Pancreas (tissue), 10 donors: ENCODE results near the gene CDH4. TPM values are rescaled to one million over a fixed set of nuclear protein-coding genes. Genes with fewer than 3 reads are reported as not detected.

Source experiments
- ATAC-seq, 4 donors: fragments of 200-7000 bp; cut with Tn5 transposase; one replicate each; pipeline versions ENCODE4 v1.8.0 to v1.9.1; 2020; ENCODE audit warnings: mild to moderate bottlenecking in 4 of 4, moderate library complexity in 4 of 4
- DNase-seq, 6 donors: peaks; one replicate each; pipeline ENCODE4 v3.0.0-alpha.2; 2020
- FAIRE-seq: peaks from 2 replicates; lab custom pipeline; 2012; peaks lifted over from hg19 to GRCh38; lab: Jason Lieb, UNC
- H3K27ac ChIP-seq, 4 donors: fragments of 200-600 bp; sonication (generic); 1 replicate in 3 of 4; 2 replicates in 1 of 4; pipeline versions ENCODE4 v1.5.0 to v1.8.0; 2020
- H3K27me3 ChIP-seq, 4 donors: fragments of 200-600 bp; one replicate each; pipeline ENCODE4 v1.8.0; 2021
- H3K36me3 ChIP-seq, 3 donors: fragments of 200-600 bp; sonication (generic) in 1 of 3; one replicate each; pipeline versions ENCODE4 v1.5.0 to v1.8.0; 2020 to 2021
- H3K4me1 ChIP-seq, 3 donors: fragments of 200-600 bp; one replicate each; pipeline ENCODE4 v1.8.0; 2021
- H3K4me3 ChIP-seq, 4 donors: fragments of 200-600 bp; sonication (generic) in 2 of 4; one replicate each; pipeline versions ENCODE4 v1.5.0 to v1.8.0; 2020 to 2021
- H3K9me3 ChIP-seq, 4 donors: fragments of 200-600 bp; one replicate each; pipeline ENCODE4 v1.8.0; 2021
- CTCF ChIP-seq, 4 donors: fragments of 200-600 bp; sonication (generic) in 3 of 4; IDR thresholded peaks; one replicate each; pipeline versions ENCODE4 v1.5.0 to v1.8.0; 2021; ENCODE audit warnings: antibody characterized with exemption in 4 of 4
- WGBS, 2 donors: extraction: QIAGEN DNeasy Blood & Tissue Kit; methylation state at CpG; one replicate each; pipeline ENCODE4 v1.1.7; 2013; 5-methylcytosine and 5-hydroxymethylcytosine counted together
- intact Hi-C, 3 donors: fragments of 100-400 bp; cut with DNase I; formaldehyde crosslinking; loops; one replicate each; pipeline versions ENCODE4 v1.11.1 to v1.14.2; 2022
- polyA plus RNA-seq, 2 donors: library from polyadenylated mRNA; stranded (reverse); fragments of 200-250 nt; gene quantifications; one replicate each; pipeline ENCODE4 v1.2.3, GENCODE V29; 2013
- total RNA-seq, 6 donors: library from RNA; stranded (reverse); fragmentation: NEBNext Ultra II Directional in 4 of 6; extraction: Animal tissue kit (Norgen Biotek cat#: 25700) in 4 of 6; gene quantifications; one replicate each; pipeline versions ENCODE4 v1.2.1 to v1.2.4, GENCODE V29; 2021 to 2023
- donor health status: healthy with polysubstance abuse.
- donor health status: DM: no; HTN: no; CAD: no; lungs with moderate emphysema.
- donor health status: DM: no; HTN: no; CAD: no.
- donor health status: control.
- donor health status: control.
- donor health status: Bipolar disorder and iron deficiency.
- donor health status: DM: yes; HTN: yes; CAD: no.
- donor health status: DM: no; HTN: no; CAD: no.
- donor health status: DM: no; HTN: no; CAD: no.
- donor health status: DM: yes; HTN: yes; CAD: no.

CDH4 gene
- total and polyA plus RNA-seq, 8 donors, result 0.04 to 1.4 (median 0.27) TPM

GRCh38 chr20:61507778-61508177 is 255.7 kb downstream of the CDH4 start:
- Histone ChIP-seq H3K27me3 (peaks cover 0 to 5% (median 1%) of the 10 kb centered on the region in 4 donors), H3K9me3 (no peaks in the 10 kb centered on the region), H3K4me3 (no peak overlapping the region), H3K4me1 (no peaks in the 10 kb centered on the region), H3K27ac (no peak overlapping the region), H3K36me3 (no peaks in the 10 kb centered on the region)
- FAIRE-seq, result no peak
- ATAC-seq, result no peak
- no peak for DNase-seq
- intact Hi-C loops, result no loop called here
- 39 to 48% methylated on average over 11 of the region's 11 CpGs for WGBS, 2 donors
- TF ChIP-seq CTCF (IDR thresholded peaks at IDR 0.05), result no peak

GRCh38 chr20:61508301-61509096 is 256.4 kb downstream of the CDH4 start:
- no peak for TF ChIP-seq CTCF (IDR thresholded peaks at IDR 0.05)
- Histone ChIP-seq H3K27ac (no peak overlapping the region), H3K36me3 (no peaks in the 10 kb centered on the region), H3K9me3 (no peaks in the 10 kb centered on the region), H3K4me3 (no peak overlapping the region), H3K27me3 (peaks cover 0 to 5% (median 1%) of the 10 kb centered on the region in 4 donors), H3K4me1 (no peaks in the 10 kb centered on the region)
- DNase-seq (no peak), ATAC-seq (no peak), FAIRE-seq (no peak)
- intact Hi-C loops, result no loop called here
- WGBS, 2 donors, result 50 to 66% methylated on average over 13 of the region's 13 CpGs

- Histone ChIP-seq H3K4me3 (no peak overlapping the region), H3K4me1 (no peaks in the 10 kb centered on the region), H3K27ac (no peak overlapping the region), H3K27me3 (peaks cover 0 to 5% (median 1%) of the 10 kb centered on the region in 4 donors), H3K9me3 (no peaks in the 10 kb centered on the region), H3K36me3 (no peaks in the 10 kb centered on the region)
- intact Hi-C loops, result no loop called here
- FAIRE-seq (no peak), DNase-seq (no peak), ATAC-seq (no peak)
- no peak for TF ChIP-seq CTCF (IDR thresholded peaks at IDR 0.05)
- 71 to 78% methylated on average over 7 of the region's 7 CpGs for WGBS, 2 donors
Observed at GRCh38 chr20:61510778-61511330, 258.8 kb downstream of the CDH4 start.

GRCh38 chr20:61512475-61512874 is 260.4 kb downstream of the CDH4 start:
- FAIRE-seq, result no peak
- no peak for DNase-seq
- 80 to 88% methylated on average over 11 of the region's 11 CpGs for WGBS, 2 donors
- H3K36me3 ChIP-seq, result no peaks in the 10 kb centered on the region
- H3K27ac ChIP-seq, result no peak overlapping the region
- no peaks in the 10 kb centered on the region for H3K9me3 ChIP-seq
- H3K27me3 ChIP-seq, result peaks cover 0 to 2% (median 0%) of the 10 kb centered on the region in 4 donors
- H3K4me1 ChIP-seq, result no peaks in the 10 kb centered on the region
- no peak for ATAC-seq
- TF ChIP-seq CTCF (IDR thresholded peaks at IDR 0.05), result no peak
- no peak overlapping the region for H3K4me3 ChIP-seq
- intact Hi-C loops, result no loop called here
